Measurements from ENCODE around the gene OSBPL5.
A peak's percentile ranks its signal among the peaks of the same experiment; 100 is the strongest.

The OSBPL5 gene, protein sequence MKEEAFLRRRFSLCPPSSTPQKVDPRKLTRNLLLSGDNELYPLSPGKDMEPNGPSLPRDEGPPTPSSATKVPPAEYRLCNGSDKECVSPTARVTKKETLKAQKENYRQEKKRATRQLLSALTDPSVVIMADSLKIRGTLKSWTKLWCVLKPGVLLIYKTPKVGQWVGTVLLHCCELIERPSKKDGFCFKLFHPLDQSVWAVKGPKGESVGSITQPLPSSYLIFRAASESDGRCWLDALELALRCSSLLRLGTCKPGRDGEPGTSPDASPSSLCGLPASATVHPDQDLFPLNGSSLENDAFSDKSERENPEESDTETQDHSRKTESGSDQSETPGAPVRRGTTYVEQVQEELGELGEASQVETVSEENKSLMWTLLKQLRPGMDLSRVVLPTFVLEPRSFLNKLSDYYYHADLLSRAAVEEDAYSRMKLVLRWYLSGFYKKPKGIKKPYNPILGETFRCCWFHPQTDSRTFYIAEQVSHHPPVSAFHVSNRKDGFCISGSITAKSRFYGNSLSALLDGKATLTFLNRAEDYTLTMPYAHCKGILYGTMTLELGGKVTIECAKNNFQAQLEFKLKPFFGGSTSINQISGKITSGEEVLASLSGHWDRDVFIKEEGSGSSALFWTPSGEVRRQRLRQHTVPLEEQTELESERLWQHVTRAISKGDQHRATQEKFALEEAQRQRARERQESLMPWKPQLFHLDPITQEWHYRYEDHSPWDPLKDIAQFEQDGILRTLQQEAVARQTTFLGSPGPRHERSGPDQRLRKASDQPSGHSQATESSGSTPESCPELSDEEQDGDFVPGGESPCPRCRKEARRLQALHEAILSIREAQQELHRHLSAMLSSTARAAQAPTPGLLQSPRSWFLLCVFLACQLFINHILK

DNA sequence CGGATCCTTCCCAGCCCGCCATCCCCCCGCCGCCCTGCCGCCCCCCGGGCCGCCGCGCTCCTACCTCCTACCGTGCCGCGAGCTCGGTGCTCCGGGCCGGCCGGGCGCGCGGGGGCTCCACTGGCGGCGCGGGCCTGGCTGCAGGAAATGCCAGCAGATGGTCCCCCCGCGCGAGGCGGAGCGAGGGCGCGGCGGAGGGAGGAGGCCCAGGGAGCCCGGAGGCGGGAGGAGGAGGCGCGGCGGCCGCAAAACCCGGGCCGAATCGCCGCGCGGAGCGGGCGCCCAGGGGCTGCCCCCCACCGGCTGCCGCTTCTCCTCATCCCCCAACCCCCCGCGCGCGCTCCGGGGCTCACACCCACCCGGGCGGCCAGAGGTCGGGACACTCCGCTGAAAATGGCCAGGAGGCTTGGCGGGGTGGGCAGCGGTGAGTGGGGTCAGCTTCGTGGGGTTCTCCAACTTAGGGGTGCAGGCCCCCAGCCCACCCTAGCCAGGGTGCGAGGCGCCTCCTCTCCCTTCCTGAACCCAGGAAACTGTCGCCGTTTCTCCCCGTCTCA is at the start of gene OSBPL5:
Gene OSBPL5 (minus strand): TSS at position 159 of the 554 bp plus-strand sequence. CDS start 36,162 bp downstream, outside the sequence.
- DNase-seq (ENCODE audit: low read depth in 2 of 2): peak in 1 of 2 experiments; percentile 38

DNA sequence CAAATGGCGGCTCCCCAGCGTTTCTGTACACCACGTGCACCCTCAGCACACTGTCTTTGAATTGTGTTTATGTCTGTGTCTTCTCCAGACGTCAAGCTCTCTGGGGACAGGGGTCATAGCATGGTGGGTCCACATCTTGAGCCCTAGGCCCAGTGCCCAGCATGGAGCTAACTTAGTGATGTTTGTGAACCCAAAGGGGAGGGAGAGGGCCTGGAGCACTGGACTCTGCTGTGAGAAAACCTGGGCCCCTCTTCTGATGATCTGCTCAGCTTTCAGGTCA is 49.2 kb upstream of the OSBPL5 start:
- DNase-seq (ENCODE audit: low read depth in 2 of 2): no peak

DNA sequence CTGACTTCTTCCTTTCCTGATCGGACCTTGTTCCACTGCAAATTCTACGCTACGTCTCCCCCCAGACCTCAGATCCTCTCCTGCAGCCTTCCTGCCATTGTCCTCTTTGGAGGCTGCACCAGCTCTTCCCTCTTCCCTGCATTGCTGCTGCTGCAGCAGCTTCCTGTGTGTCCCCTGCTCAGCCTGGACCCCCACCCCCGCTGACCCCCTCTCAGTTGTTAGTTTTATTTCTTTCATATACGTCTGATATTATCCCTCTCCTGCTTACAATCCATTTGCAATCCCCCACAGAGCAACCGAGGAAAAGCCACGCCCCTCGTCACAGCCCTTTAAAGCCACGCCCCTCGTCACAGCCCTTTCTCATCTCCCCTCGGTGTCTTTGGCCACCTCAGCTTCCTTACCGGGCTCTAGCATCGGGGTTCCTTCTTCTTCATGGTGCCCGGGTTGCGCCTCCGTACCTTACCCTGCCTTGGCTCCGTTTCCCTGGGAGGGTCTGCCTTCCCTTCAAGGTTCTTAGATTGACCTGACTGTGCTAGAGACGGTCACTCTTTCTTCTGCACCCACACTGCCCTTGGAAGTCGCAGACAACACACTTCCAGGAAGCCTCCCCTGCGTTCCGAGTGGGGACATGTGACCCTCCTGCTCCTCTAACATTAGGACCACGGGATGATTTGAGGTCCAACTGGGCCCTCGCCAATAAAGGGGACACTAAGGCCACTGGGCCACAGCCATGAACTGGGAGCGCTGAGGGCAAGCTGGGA is 48.7 kb upstream of the OSBPL5 start:
- DNase-seq (ENCODE audit: low read depth in 2 of 2): no peak

DNA sequence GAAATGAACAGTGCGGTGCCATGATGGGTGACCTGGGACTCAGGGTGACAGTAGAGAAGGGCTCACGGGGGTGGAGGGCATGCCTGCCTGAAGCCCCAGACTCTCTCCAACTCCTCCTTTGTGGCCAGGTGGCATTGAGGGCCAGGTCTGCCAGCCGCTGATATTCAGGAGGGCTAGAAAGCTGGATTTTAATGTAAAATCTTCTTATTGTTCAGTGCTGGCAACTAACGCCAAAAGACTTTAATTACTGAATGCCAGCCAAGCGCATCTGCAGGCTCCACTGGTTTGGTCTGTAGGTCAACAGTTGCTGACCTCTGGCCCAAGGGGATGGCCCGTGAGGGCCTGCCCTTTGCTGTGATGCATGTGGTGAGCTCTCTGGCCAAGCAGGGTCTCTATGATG is 43.2 kb upstream of the OSBPL5 start:
- DNase-seq (ENCODE audit: low read depth in 2 of 2): no peak

DNA sequence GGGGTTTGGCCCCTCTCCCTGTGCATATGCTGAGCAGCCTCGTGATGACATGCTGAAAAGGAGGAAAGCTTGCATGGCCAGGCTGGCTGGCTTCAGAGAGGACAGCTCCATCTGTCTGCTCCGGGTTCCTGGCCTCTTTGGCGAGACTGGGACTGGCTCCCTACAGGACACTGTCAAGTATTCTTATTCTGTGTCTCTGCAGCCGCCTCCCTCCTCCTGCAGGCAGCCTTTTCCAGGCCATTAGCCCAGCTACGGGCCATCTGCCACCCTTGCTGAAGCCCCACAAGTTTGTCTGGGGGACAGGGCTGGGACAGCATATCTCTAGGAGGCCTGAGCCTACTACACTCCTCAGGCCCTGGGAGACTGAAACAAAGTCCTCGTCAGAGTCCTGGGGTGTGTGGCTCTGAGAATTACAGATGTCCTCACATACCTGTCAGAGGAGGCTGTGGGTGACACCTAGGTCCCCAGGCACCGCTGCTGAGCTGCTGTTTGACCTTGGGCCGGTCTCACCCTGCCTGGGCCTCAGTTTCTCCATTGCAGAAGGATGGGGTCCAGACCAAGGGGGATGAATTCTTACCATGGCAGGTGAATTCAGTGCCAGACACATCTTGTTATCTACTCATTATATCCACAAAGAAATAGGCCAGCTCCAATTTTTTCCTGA is 42.5 kb upstream of the OSBPL5 start:
- DNase-seq (ENCODE audit: low read depth in 2 of 2): no peak

DNA sequence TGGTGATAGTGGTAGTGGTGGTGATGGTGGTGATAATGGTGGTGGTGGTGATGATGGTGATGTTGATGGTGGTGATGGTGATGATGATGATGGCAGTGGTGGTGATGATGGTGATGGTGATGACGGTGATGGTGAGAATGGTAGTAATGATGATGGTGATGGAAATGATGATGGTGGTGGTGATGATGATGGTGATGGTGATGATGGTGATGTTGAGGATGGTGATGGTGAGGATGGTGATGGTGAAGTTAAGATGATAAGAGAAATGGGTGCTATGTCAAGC is 41.8 kb upstream of the OSBPL5 start:
- DNase-seq (ENCODE audit: low read depth in 2 of 2): no peak

DNA sequence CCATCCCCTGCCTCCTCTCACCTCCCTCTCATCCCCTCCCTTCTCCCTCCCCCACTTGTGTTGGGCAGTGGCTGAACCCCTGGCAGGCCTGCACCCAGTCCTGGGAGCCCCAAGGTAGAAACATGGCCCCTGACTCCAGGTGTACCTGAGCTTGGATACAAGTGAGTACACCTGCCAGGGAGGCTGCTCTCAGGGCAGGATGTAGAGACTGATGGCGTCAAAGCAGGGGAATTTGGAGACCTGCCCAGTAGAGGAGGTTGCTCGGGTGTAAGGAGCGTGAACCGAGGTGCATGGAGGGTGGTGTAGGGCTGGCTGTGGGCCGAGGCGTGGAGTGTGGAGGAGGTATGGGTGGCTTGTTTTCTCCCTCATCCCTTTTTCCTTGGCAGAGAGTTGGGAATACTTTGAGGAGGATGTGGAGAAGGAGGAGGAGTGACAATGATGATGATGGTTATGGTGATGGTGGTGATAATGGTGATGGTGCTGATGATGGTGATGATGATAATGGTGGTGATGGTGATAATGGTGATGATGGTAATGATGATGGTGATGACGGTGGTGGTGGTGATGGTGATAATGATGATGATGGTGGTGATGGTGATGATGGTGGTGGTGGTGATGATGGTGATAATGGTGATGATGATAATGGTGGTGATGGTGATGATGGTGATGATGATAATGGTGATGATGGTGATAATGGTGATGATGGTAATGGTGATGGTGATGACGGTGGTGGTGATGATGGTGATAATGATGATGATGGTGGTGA is 41.2 kb upstream of the OSBPL5 start:
- DNase-seq (ENCODE audit: low read depth in 2 of 2): no peak

DNA sequence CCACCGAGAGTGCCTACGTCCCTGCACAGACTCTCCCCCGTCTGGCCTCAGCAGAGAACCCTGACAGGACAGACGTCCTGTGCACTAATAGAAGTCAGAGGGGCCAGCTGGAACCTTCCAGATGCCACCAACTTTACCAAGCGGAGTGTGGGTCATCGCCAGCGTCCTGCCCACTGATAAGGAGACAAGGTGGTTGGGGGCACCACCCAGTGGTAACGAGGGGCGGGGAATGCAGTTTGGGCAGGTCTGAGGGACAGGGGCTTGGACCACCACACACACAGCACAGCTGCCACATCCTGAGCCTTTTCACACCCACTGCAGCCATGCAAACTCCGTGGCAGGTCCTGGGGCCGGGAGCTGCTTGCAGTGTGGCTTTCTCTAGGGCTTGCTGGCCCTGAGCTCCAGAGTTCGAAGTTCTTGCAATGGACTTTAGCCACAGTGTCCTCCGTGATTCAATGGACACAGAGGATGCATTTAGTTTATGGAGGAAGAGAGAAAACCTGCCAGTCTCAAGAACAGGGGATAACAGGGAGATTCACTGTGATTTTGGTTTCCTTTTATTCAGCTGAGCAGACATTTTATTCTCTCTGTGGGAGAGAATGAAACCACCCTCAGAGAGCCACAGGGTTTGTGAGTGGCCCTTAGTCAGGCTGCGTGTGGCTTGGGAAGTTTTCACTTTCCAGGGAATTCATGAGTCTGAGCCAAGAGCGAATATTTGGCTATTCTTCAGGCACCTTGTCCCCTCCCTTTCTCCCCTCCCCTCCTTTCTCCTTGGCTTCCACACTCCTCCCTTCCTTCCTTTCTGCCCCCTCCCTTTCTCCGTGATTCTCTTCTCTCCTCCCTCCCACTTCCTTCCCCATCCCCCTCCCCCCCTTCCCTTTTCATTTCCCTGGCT is 40.4 kb upstream of the OSBPL5 start:
- DNase-seq (ENCODE audit: low read depth in 2 of 2): no peak

DNA sequence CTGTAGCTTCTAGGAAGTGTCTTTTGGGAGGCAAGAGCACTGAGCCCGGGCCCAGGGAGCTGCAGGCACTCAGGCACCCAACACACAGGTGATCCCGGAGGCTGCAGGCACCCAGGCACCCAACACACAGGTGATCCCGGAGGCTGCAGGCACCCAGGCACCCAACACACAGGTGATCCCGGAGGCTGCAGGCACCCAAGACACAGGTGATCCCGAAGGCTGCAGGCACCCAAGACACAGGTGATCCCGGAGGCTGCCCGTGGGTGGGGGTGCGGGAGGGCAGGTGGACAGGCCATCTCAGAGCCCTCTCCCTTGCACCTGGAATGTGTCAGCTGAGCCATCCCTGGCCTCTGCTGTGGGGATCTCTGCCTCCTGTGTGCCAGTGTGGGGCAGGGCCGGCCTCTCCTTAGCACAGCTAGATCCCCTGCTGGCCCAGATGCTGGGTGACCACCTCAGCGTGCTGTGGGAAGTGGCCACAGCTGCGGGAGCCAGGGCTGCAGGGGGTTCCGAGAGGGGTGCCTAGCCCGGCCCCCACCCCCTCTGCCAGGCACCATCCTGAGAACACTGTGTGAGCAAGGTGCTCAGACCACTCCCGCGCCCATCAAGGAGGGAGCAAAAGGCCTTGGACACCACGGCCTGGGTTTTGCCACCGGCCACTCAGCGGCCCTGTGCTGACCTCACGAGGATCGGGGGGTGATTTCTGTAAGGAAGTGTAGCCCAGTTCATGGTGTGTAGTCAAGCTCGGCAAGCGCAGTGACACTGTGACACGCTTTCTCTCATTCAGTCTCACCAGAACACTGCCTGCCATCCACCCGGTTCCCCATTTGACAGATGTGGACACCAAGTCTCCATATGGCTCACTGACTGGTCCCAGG is 39.3 kb upstream of the OSBPL5 start:
- no peak for DNase-seq (ENCODE audit: low read depth in 2 of 2)

DNA sequence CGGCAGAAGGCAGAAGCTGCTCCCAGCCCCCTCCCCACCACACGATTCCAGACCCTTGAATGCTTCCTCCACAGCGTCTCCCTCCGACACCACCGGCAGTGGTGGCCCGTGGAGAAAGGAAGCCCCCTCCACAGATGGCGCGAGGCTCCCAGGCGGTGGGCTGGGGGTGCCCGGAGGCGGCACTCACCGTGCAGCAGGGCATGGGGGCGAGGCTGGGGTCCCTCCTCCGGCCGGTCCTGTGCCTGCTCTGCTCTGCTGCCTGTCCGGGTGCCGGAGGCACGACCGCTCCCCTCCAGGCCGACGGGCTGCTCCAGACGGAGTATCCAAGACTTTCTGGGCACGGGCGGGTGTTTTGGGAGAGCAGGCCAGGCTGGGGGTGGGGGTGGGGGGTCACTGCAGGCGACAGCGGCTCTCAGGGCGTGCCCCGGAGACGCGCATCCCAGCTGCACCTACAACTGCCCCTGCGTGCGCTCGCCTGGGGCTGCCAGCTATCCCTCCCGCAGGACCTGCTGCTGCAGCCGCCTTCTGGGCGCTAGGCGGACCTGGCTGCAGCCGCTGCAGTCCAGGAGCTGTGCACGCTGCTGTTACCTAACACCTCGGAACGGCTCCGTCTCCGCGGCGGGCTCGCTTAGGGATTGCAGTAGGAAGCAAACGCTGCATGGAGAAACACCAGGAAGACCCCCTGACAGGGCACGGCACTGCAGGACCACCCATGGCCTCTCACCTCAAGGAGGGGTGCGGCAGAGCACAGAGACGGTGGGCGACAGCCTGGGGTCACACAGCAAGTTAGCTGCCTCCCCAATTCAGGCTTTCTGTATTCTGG is 38.3 kb upstream of the OSBPL5 start:
- no peak for DNase-seq (ENCODE audit: low read depth in 2 of 2)

DNA sequence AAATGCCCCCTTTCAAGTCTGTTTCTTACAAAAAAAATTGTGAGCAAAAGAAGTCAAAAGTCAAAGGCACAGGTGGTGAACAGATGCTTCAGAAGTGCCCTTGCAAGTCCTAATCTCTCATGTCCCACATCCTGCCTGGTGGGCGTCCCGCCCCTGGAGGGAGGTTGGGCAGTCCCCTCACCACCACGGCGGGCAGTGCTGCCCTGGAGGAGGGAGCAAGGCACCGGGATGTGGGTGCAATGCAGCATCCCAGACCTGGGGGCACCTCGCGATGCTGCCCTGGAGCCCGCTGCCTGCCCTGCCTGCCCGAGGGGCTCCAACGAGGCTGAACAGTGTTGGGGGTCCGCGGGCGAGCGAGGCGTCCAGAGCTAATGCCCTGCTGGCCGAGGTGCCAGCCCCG is 37.6 kb upstream of the OSBPL5 start:
- DNase-seq (ENCODE audit: low read depth in 2 of 2): no peak

DNA sequence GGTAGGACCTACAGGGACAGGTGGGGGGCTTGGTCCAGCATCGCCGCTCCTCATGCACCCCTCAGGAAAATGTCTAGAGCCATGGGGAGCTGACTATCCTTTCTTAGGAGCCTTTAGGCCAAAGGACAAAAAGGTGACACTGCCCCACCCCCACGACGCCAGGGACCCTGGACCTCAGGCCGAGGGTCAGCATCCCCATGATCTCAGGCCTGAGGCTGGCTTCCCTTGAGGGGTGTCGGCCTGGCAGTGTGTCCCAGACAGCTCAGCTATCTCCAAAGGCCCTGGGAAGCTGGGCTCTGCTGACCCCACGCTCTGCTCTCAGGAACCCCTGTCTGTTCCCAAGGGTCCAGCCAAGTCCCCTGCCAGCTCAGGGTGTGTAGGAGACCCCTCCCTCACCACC is 37.2 kb upstream of the OSBPL5 start:
- DNase-seq (ENCODE audit: low read depth in 2 of 2): no peak

DNA sequence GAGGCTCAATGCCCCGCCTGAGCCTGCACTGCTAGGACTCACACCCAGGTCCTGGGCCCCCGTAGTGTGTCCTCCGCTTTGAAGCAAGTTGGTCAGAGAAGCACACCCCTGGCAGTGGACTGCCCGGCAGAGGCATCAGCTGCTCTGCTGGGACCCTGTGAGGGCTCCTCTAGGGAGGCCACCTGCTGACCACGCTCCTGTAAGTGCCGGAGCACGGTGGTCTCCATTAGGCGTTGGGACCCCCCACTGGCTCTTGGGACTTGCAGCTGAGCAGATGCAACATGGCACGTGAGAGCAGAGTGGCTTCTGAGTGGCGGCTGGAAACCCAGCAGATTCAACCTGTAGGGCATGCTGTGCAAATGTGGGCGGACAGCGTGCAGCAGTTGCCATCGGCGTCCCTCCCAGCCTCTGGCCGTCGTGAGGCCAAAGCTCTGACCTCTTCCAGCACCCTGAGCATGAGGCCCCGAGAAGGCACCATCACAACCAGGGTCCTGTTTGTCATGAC is 36.6 kb upstream of the OSBPL5 start:
- DNase-seq (ENCODE audit: low read depth in 2 of 2): no peak

DNA sequence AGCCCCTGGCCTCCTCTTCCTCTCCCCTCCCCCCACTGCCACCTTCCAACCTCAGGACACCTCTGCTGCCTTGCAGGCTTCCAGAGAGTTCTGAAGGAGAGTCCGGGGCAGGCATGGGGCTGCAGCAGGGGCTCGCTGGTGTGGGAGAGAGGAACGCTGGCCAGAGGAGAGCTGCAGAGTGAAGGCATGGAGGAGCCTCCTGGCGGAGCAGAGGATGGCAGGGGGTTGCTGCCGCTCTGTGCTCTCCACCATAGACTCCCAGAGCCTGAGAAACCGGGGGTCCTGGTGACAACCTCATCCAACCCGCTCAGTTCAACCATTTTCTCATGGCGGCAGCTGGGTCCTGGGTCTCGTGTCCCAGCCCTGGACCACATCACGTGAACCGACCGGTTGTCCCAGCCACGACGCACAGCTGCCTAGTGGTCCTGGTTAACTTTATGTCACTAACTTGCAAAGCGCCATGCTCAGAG is 36.0 kb upstream of the OSBPL5 start:
- DNase-seq (ENCODE audit: low read depth in 2 of 2): no peak

DNA sequence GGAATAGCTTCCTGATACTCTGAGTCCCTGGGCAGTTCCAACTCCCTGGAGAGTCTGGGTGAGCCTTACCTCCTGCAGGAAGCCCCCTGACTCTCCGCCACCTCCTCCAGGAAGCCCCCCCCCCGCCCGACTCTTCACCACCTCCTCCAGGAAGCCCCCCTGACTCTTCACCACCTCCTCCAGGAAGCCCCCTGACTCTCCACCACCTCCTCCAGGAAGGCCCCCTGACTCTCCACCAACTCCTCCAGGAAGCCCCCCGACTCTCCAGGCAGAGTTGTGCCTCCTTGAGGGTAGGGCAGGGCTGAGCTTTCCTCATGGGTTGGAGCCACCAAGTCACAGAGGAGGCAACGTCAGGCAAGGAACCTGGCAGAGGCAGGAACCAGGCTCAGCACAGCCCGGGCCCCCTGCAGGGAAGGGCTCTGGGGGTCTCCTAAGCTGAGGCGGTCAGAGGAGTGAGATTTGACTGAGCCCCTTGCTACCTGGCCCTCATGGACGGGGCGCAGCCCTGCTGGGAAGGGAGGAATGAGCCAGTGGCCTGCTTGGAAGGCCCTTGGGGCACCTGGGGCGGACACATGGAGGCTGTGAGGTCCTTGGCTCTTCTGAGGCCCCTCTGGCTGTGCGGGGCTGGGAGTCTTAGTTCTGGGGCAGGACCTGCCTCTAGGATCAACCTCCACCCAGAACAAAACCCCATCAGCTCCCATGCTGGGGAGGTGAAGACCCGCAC is 35.4 kb upstream of the OSBPL5 start:
- DNase-seq (ENCODE audit: low read depth in 2 of 2): no peak

DNA sequence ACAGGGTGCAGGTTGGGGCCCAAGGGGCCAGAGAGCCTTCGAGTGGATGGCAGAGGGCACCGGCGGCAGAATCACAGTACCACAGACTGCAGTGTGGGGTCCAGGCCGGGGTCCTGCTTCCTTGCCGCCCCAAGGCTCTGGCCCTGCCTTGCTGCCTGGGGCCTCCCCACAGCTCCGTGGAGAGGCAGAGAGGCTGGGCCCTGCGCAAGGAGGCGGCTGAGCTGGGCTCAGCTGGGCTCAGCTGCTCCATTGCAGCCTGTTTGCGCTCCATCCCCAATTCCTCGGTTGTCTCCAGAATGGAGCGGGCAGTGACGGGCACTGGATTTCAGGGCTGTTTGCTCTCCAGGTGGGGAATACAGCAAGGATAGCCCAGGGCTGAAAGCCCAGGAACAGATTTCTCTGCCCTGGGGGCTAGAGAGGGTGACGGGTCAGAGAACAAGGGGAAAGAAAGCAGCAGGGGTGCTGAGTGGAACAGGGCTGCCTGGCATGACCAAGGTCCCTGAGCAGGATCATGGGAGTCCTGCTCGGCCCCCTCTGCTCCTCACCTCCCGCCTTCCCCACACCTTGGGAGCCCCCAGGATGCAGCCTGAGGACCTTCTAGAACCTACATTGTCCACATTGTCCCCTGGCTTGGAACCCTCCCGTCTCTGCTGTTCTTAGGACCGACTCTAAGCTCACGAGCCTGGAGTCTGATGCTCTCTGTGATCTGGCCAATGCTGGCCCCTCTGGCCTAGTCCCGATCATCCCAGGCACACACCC is 34.6 kb upstream of the OSBPL5 start:
- no peak for DNase-seq (ENCODE audit: low read depth in 2 of 2)

Data from stimulated activated CD4-positive, alpha-beta T cell treated with anti-CD3 and anti-CD28 coated beads, Interleukin-12 subunit alpha, Interleukin-12 subunit beta, amount 100 ng/mL, for 24 hours (primary cell).